ENCODE results near the gene ZNF529.
"Not testable (repeated sequence)": the region's sequence is repeated elsewhere in the genome, so short reads cannot be mapped to it uniquely, and the experiment has no call there.

Gene ZNF529

DNA sequence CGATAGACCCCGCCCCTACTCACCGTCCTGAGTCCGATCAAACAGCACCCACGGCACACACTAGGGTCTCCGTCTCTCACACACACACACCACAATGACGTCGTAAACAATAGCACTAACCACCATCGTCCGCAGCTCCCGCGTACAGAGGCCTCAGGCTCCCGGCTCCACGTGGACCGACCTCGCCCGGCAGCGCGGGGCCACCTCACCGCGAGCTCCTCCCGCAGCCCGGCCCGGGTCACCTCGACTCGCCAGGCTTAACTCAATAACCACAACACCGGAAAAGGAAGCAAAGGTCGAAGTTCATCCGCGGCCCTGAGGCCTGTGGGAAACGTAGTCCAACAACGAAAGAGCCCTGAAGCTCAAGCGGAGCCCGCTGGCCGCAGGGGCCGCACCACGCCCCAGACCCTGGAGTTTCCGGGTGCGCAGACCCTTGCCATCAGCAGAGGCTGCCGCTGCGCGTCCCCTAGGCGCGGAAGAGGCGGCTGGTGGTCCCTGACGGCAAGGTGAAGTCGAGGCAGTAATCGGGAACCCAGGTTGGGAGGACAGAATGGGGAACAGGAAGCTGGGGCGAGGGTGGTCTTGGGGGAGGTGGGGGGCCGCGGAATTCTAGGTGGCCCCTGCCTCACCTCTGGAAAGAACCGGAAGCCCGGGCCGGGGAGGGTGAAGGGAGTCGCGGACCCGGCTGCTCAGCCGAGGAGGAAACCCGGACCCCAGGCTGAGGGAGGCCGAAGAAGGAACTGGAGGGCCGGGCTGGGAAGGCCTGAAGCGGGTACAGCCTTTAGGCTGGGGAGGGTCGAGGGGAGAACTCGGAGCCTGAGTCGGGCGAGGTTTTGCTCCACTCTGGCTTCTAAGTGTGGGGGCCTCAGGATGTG lies at the start of gene ZNF529:
Gene ZNF529 (minus strand): TSS at position 273 of the 875 bp plus-strand sequence. CDS start 946 bp downstream, outside the sequence.
- DNase-seq, result peak; percentile 85

DNA sequence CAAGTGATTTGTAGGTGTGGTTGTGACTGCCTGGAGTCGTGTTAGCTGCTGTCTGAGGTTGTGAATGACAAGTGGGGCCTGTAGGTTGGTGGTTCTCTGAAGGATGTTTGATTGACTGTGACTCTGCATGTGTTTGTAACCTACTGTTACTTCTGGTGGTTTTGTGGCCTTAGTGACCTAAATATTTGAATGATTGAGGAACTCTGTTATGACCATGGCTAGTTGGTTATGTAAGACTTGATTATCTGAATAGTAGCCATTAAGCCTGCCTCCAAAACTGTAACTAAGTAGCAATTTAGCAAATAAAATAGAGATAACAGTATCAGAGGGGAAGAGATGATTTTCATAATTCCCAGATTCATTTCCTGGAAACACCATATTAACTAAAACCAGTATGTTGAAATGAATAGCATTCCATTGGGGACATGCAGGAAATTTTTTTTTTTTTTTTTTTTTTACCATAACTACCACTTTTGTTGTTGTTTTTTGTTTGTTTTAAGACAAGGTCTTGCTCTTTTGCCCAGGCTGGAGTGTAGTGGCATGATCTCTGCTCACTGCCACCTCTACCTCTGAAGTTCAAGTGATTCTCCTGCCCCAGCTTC lies 32.9 kb upstream of the ZNF529 start:
- no peak for DNase-seq

DNA sequence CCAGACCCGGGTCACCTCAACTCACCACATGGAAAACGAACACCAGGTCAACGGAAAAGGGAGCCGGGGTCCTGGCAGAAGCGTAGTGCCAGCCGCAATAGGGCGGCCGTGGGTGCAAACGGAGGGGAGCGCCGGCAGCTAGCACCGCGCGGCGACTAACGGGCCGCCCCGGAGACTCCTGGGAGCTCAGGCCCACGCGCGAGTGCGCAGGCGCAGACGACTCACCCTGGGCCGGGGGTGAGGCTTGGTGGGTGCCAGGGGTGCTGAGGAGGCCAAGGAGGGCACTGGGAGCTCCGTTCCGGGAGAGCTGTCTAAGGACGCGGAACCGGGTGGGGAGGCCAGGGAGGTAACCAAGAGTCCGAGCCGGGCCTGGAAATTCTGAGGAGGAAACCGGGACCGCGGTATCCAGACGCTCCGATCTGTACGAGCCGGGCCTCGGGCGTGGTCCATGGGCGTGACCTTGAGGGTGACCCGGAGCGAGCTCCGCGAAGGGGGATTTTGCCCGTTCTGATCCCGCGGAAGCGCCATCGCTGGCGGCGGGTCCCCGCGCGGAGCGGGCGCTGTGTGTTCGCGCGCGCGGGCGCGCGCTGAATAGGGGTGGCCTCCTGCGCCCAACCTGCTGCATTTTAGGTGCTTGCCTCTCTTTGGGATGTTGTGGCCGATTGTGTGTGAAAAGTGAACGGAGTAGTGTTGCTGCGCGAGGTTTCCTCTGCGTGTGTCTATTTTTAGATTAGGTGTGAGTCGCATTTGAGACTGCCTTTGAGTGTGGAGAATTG lies 32.2 kb upstream of the ZNF529 start, which contains the start of gene ZNF382:
Gene ZNF382 (plus strand): TSS at position 213 of the 776 bp plus-strand sequence. CDS start 4,602 bp downstream, outside the sequence.
- peak; percentile 90 for DNase-seq

- DNase-seq, result peak; percentile 91
These were observed 31.6 kb upstream of the ZNF529 start for GRCh38 chr19:36604656-36605100.

DNA sequence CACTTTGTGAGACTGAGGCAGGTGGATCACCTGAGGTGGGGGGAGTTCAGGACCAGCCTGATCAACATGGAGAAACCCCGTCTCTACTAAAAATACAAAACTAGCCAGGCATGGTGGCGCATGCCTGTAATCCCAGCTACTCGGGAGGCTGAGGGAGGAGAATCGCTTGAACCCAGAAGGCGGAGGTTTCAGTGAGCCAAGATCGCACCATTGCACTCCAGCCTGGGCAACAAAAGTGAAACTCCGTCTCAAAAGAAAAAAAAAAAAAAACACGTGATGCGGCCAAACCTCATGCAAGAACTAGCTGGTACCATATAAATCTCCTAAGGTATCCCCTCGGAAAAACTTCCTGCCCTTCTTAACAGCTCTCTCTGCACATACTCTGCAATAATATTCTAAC lies 29.6 kb upstream of the ZNF529 start:
- DNase-seq, result not testable (repeated sequence)

DNA sequence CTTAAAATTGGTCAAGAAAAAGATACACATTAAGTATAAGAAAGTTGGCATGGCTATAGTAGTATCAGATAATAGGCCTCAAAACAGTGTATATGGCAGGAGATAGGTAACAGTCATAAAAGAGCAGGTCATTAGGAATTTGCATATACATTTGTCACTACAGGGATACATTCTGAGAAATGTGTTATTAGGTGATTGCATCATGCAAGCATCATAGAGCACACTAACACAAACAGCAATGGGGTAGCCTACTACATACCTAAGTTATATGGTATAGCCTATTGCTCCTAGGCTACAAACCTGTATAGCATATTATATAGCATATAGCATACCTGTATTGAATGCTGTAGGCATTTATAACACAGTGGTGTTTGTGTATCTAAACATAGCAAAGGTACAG lies 6.2 kb upstream of the ZNF529 start:
- no peak for DNase-seq

DNA sequence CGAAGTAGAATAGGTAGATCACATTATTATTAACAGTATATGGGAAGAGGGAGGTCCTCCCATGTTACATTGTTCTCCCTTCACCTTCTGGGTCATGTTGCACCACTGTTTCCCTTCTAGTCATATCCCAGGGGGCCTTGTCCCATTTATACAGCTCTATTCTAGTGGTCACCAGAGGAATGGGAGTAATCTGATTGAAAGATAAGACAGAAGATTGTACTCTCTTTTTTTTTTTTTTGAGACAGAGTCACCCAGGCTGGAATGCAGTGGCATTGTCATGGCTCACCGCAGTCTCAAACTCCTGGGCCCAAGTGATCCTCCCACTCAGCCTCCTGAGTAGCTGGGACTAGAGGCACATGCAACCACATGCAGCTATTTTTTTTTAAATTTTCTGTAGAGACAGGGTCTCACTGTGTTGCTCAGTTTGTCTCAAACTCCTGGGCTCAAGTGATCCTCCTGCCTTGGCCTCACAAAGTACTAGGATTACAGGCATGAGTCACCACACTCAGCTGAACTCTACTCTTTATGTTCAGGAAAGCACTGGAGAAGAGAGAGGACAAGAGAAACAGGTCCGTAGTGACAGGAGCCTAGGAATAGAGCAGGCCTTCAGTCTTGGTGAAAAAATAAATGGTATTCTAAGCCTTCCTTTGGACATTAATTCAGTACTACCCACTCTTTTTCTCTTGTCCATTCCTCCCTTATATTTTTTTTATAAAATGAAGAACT lies 4.3 kb upstream of the ZNF529 start:
- no peak for DNase-seq

GRCh38 chr19:36574741-36575140 lies 1.6 kb upstream of the ZNF529 start:
- no peak for DNase-seq

GRCh38 chr19:36573895-36574720 lies 1.0 kb upstream of the ZNF529 start:
- no peak for DNase-seq

- no peak for DNase-seq
These were observed 486 bp downstream of the ZNF529 start for GRCh38 chr19:36572593-36573019.

- DNase-seq, result no peak
These were observed 8.7 kb downstream of the ZNF529 start for GRCh38 chr19:36564391-36564790.

- no peak for DNase-seq
These were observed 25.9 kb downstream of the ZNF529 start for GRCh38 chr19:36547001-36547732.

GRCh38 chr19:36528921-36529518 lies 44.1 kb downstream of the ZNF529 start:
- peak; percentile 19 for DNase-seq

- DNase-seq, result peak; percentile 93
These were observed 44.7 kb downstream of the ZNF529 start, which contains the start of gene ZNF260 for GRCh38 chr19:36528194-36528920. TSS of gene ZNF260 (minus strand) at chr19:36528271. CDS start at chr19:36515238, 13,033 bp downstream.

GRCh38 chr19:36527873-36528193 lies 45.3 kb downstream of the ZNF529 start:
- no peak for DNase-seq

DNA sequence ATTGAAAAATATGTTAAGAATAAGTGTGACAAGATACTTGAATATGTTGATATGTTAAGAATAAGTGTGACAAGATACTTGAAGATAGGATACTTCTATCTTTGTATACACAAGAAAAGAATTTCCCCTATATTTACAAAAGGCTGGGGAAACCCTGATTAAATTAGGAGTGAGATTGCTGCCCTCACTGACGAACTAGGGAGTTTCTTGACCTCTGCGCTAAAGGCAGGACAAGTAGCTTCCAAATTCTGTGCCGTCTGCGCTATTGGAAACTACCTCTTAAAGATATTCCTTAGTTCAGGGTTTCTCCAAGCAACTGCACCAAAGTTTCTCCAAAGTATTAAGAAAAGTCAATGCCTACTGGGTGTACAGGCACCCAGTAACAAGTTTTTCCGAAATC lies 45.8 kb downstream of the ZNF529 start:
- DNase-seq, result no peak

- no peak for DNase-seq
These were observed 46.5 kb downstream of the ZNF529 start for GRCh38 chr19:36526581-36526980.

- DNase-seq, result no peak
These were observed 48.5 kb downstream of the ZNF529 start for GRCh38 chr19:36524617-36525016.

GRCh38 chr19:36514012-36514612 lies 59.0 kb downstream of the ZNF529 start:
- DNase-seq, result no peak
